Measurements from ENCODE around the gene GRID1. TPM values are rescaled to one million over a fixed set of nuclear protein-coding genes. Genes with fewer than 3 reads are reported as not detected.

The GRID1 gene
- total RNA-seq, 1 experiment from 2014 or later: 5.6 TPM

- peaks cover 5% of the 10 kb centered on the region for H3K27me3 ChIP-seq (ENCODE audit: insufficient read depth, low read length)
- ChIA-PET CTCF (no interaction called here), RAD21 (ENCODE audit: low non-redundant PET in 1 of 2, low total read pairs in 2 of 2, uncharacterized antibody in 2 of 2, unreplicated experiment in 2 of 2) (no interaction called here), POLR2A (no interaction called here)
- no peaks in the 10 kb centered on the region for H3K79me2 ChIP-seq (ENCODE audit: insufficient read depth, low read length)
- no peaks in the 10 kb centered on the region for H4K20me1 ChIP-seq (ENCODE audit: insufficient read depth)
- H3K9me3 ChIP-seq (ENCODE audit: control insufficient read depth in 1 of 2, insufficient read depth in 1 of 2, low read depth in 1 of 2, low read length in 2 of 2): no peaks in the 10 kb centered on the region
- ATAC-seq (no peak), DNase-seq (ENCODE audit: low read depth, low spot score) (no peak)
- no peaks in the 10 kb centered on the region; a peak in 1 of 4 replicates for H3K4me1 ChIP-seq (ENCODE audit: control insufficient read depth in 1 of 2, insufficient read depth in 2 of 2, low read length in 2 of 2)
- H3K9ac ChIP-seq (ENCODE audit: low read length): no peak overlapping the region
- H3K4me2 ChIP-seq (ENCODE audit: low read length): no peak overlapping the region
- H3K9me2 ChIP-seq (ENCODE audit: insufficient read depth): no peaks in the 10 kb centered on the region
- no peak overlapping the region for H2AFZ ChIP-seq (ENCODE audit: low read depth, low read length, poor library complexity, severe bottlenecking)
- TF ChIP-seq CBX3 (IDR thresholded peaks at IDR 0.05; ENCODE audit: low read depth) (no peak), EZH2phosphoT487 (IDR thresholded peaks at IDR 0.05; ENCODE audit: borderline replicate concordance) (no peak), ZFX (IDR thresholded peaks at IDR 0.05) (no peak), ELF1 (IDR thresholded peaks at IDR 0.05; ENCODE audit: borderline replicate concordance, low read depth) (no peak), TCF7L2 (IDR thresholded peaks at IDR 0.05; ENCODE audit: borderline replicate concordance, extremely low read depth, insufficient read depth, insufficient read length) (no peak), SIN3A (IDR thresholded peaks at IDR 0.05; ENCODE audit: low read depth) (no peak), SRF (IDR thresholded peaks at IDR 0.05; ENCODE audit: low read depth) (no peak), SP1 (IDR thresholded peaks at IDR 0.05; ENCODE audit: low read depth) (no peak), EZH2 (IDR thresholded peaks at IDR 0.05) (no peak), ZBTB33 (IDR thresholded peaks at IDR 0.05; ENCODE audit: extremely low read depth, insufficient replicate concordance, low read length) (no peak), POLR2AphosphoS5 (IDR thresholded peaks at IDR 0.05; ENCODE audit: low read depth, low read length) (no peak), POLR2A (IDR thresholded peaks at IDR 0.05; ENCODE audit: borderline replicate concordance, extremely low read depth, insufficient read depth, insufficient read length) (no peak), FOSL1 (IDR thresholded peaks at IDR 0.05; ENCODE audit: low read depth) (no peak), ZNF274 (IDR thresholded peaks at IDR 0.05; ENCODE audit: low read depth, low read length) (no peak), ATF3 (IDR thresholded peaks at IDR 0.05) (no peak)
- H3K36me3 ChIP-seq (ENCODE audit: control insufficient read depth in 1 of 2, insufficient read depth in 2 of 2, low read length in 2 of 2): no peaks in the 10 kb centered on the region
- no peak overlapping the region for H3K27ac ChIP-seq (ENCODE audit: low read depth, low read length)
- no TSS peak for BruUV-seq (replicated peaks)
- no peak overlapping the region for H3K4me3 ChIP-seq (replicated peaks in 1 of 2; ENCODE audit: low read depth in 1 of 2, low read length in 2 of 2)
- intact Hi-C loops (cut with micrococcal nuclease): no loop called here
Observed at GRCh38 chr10:85609509-85609908, 757.1 kb downstream of the GRID1 start.

Measured in HCT116 (cell line).